NCI-H345 treated with DMSO at 0.1 percent for 48 hours (cell line): ENCODE results near the gene SAGE1.
"Not testable (repeated sequence)": the region's sequence is repeated elsewhere in the genome, so short reads cannot be mapped to it uniquely, and the experiment has no call there.

Source experiments
- DNase-seq: peaks from one replicate; lab custom pipeline; 2025; ENCODE audit not compliant: unreplicated experiment; lab: John Stamatoyannopoulos, UW

Gene SAGE1

GRCh38 chrX:135893294-135893817, at the start of gene SAGE1, which contains the start of gene CT45A10:
SAGE1 (plus strand) TSS chrX:135893716; CDS start chrX:135896243, 2,527 bp downstream.
CT45A10 (minus strand) TSS chrX:135893444; CDS start chrX:135885344, 8,100 bp downstream.
- no peak for DNase-seq

GRCh38 chrX:135854438-135854837, 39.1 kb upstream of the SAGE1 start, which contains the start of gene CT45A8:
CT45A8 (minus strand) TSS chrX:135854538; CDS start chrX:135850783, 3,755 bp downstream.
- DNase-seq: not testable (repeated sequence)

DNA sequence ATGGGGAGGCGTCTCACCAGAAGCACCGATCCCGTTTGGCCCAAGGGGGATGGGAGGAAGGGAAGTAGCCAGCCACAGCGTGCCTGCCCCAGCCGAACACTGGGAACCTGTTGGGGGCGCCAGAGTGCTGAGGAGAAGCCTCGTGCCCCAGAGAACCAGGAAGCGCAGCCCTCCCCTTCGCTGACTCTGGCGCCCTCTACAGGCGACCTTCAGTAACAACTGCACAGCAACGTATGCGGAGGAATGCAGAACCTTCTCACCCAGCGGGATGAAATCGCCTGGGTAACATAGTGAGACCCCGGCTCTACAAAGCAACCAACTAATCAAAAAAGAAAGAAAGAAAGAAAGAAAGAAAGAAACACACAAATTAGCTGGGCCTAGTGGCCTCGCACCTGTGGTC, 21.8 kb upstream of the SAGE1 start, which contains the start of gene CT45A9:
Gene CT45A9 (minus strand): TSS at position 101 of the 400 bp plus-strand sequence. CDS start 3,751 bp downstream, outside the sequence.
- DNase-seq: not testable (repeated sequence)

DNA sequence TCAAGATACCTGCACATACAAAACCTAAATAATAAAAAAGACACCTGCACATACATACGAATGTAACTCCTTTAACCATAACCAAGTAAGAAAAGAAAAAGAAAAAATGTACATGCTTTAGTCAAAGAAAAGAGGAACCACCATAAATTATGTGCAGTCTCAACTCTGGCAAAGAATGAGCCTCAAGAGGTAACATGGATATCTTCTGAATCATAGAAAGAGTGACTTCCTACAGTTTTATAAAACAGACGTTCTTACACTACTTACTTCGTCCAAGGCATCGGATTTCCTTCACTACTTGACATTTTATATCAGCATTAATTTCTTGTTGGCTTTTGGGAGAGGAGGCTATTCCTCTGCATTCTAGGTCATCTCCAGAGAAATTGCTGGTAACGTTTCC, 10.8 kb upstream of the SAGE1 start:
- DNase-seq: not testable (repeated sequence)

DNA sequence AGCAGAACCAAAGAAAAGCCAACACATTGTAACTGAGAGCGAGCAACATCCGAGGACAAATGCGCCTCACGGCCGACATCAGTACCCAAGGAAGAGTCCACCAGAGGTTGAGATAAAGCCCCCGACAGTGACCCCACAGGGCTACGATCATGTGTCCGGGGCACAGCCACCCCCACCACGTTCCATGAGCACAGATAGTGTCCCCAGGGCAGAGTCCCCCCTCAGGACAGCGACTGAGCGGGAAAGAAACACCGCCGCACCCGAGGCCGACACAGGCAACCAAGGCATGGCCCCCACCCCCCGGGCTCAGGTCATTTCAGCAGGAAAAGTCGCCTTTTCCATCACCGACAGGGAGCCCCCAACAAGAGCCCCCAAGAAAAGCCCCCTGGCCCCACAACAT, 5.3 kb upstream of the SAGE1 start:
- not testable (repeated sequence) for DNase-seq

DNA sequence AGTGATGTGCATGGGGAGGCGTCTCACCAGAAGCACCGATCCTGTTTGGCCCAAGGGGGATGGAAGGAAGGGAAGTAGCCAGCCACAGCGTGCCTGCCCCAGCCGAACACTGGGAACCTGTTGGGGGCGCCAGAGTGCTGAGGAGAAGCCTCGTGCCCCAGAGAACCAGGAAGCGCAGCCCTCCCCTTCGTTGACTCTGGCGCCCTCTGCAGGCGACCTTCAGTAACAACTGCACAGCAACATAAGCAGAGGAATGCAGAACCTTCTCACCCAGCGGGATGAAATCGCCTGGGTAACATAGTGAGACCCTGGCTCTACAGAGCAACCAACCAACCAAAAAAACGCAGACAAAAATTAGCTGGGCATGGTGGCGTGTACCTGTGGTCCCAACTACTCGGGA, 4.5 kb upstream of the SAGE1 start:
- not testable (repeated sequence) for DNase-seq

GRCh38 chrX:135890087-135890585, 3.4 kb upstream of the SAGE1 start:
- no peak for DNase-seq

- DNase-seq: no peak
Measured at GRCh38 chrX:135892781-135893180, 735 bp upstream of the SAGE1 start.

DNA sequence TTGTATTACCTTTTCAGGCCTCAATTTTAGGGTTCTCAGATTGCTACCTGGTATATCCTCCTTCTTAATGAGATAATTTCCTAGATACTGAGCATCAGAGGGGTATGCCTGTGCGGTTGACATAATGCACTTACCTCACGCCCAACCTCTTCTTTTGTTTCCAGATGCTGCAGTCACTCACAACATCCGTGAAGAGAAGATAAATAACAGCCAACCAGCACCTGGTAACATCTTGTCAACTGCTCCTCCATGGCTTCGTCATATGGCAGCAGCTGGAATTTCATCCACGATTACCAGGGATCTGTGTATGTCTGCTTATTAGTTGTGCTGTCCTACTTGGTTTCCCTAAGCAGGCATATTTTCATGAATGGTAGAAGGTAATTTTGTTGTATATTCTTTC, 16.7 kb downstream of the SAGE1 start:
- DNase-seq: no peak

DNA sequence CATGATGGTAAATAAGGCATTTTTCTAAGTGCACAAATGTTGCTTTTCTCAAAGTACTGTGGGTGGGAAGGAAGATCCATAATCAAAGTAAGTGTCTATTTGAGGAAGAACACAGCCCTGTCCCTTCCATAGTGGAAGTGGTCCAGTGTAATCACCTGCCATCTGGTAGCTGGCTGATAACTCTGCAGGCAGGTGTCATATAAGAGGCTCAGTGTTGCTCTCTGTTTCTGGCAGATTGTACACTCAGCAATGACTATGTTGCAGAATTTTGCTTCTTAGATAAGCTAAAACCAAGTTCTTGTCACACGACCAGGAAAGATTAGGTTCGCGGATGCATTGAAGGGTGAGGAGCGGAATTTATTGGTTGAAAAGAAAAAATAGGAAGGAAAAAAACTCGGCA, 20.9 kb downstream of the SAGE1 start:
- no peak for DNase-seq

- not testable (repeated sequence) for DNase-seq
Measured at GRCh38 chrX:135920516-135920915, 27.0 kb downstream of the SAGE1 start.

DNA sequence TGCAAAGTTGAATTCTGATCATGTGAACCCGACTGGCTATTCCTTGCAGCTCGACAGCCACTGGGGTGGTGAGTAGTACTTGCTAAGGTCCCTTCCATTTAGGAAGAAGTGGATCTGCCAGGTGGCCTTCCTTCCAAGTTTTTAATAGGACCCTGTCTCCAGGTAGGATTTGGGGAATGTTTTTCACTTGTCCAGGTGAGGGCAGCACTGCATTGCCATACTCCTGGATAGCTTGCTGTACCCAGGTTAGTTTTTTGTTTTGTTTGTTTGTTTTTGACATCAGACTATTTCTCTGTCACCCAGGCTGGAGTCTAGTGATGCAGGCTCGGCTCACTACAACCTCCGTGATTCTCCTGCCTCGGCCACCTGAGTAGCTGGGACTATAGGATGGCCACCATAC, 29.8 kb downstream of the SAGE1 start:
- no peak for DNase-seq

- no peak for DNase-seq
Measured at GRCh38 chrX:135927897-135928296, 34.4 kb downstream of the SAGE1 start.

DNA sequence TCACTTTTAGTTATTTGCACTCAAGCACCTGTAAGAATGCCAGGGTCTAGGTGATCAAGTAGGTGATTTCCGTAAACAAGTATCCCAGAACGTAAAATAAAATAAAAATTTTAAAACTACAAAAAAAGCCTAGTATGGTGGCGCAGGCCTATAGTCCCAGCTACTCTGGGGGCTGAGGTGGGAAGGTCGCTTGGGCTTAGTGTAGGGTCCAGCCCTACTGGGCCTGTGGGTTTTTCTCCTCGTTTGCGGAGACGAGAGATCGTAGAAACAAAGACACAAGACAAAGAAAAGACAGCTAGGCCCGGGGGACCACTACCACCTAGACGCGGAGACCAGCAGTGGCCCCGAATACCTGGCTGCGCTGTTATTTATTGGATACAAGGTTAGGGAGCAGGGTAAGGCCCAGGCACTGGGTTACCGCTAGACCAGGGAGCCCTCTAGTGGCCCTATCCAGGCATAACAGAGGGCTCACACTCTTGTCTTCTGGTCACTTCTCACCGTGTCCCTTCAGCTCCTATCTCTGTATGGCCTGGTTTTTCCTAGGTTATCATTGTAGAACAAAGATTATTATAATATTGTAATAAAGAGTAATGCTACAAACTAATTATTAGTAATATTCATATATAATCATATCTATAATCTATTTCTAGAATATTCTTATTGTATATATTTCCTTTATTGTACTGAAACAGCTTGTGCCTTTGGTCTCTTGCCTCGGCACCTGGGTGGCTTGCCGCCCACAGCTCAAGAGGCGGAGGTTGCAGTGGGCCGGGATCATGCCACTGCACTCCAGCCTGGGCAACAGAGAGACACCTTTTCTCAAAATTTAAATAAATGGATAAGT, 38.4 kb downstream of the SAGE1 start:
- DNase-seq: no peak

GRCh38 chrX:135944486-135944885, 51.0 kb downstream of the SAGE1 start:
- DNase-seq: no peak

- no peak for DNase-seq
Measured at GRCh38 chrX:135951291-135951690, 57.8 kb downstream of the SAGE1 start.
